NCI-H2227 (cell line): ENCODE results near the gene RBM38.

Experiments
- DNase-seq: peaks from one replicate; lab custom pipeline; 2025; ENCODE audit not compliant: unreplicated experiment; lab: John Stamatoyannopoulos, UW

The RBM38 gene

DNA sequence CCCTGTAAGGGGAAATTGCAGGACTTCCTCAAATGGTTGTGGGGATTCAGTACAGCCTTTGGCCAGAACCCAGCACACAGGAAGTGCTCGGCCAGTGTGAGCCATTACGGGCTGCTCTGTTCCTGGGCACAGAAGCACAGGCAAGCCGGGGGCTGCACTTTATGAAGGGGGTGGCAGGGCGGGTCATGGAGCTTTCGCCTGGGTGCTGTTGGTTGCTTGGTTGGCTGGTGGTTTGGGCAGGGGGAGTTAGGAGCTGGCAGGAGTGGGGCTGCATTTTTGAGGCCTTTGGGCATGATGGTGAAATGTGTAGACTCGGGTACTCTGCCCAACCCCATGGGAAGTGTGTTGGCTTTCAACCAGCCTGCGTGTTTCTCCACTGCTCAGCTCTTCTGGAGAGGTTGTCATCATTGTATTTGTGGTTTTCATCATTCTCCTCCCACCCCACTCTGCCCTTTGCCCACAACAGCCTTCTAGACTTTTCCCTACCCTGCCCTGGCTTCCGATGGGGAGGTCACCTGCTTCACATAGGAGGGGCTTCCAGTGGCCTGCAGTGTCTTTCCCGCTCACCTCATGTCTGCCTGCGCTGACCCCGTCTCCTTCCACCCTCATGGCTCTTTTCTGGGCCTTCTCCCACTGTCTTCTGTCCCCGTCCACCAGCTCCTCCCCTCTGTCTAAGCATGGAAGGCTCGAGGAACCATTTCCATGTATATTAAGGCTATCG, 16.1 kb upstream of the RBM38 start:
- DNase-seq: no peak

DNA sequence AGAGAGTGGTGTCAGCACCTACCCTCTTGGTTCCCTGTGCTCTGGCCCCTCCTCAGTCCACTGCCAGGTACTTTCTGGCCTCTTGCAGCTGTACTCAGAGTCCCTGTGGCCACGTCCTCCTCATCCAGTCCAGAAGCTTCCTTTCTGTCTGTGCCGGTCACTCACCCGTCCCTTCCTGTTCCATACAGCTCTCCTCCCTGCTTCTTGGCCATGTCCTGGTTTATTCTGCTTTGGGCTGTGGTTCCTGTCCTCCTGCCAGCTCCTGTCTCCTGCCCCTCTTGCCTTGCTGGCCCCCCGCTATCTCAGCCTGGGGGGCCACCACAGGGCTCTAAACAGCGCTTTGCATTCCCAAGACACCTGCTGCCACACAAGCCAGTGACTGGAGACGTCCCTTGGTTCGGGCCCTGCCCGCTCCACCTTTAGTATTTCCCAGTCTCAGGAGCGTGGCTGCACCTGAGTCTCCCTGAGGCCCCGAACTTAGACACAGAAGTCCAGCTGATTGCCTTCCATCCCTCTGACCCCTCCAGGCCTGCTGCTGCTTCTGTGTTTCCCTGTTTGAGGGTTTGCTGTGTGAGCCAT, 15.5 kb upstream of the RBM38 start:
- DNase-seq: no peak

DNA sequence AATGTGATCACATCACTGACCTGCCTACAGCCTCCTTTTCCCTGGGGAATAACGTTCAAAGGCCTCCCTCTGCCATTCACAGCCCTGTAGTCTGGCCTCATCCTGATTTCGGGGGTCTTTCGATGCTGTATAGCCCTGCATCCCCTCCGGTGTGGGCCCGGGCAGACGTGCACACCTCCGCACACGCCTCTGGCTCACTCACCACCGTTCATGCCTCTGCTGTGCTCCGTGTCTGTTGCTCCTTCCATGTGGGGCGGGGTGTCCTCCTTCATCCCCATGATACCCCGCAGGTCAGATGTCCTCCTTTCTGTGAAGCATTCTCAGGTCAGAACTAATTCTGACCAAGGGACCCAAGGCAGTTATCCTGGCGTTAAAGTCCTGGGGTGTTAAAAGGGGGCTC, 13.8 kb upstream of the RBM38 start:
- DNase-seq: no peak

DNA sequence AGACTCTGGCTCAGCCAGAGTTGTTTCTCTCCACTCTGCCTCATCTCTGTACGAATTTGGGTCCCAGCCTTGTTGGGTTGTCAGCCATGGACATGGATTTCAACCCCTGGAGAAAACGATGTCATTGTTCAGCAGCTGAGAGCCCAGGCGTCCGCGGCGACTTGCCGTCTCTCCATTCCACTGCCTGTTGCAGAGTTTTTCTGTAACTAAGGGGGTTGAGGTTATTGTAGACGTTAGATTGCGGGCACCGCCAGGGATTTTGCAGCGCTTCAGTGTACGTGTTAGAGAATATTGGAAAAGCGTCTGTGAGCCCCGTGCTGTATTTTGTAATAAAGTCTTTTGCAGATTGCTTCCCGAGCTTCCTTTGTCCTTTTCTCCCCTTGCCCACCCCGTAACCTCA, 13.1 kb upstream of the RBM38 start:
- DNase-seq: no peak

DNA sequence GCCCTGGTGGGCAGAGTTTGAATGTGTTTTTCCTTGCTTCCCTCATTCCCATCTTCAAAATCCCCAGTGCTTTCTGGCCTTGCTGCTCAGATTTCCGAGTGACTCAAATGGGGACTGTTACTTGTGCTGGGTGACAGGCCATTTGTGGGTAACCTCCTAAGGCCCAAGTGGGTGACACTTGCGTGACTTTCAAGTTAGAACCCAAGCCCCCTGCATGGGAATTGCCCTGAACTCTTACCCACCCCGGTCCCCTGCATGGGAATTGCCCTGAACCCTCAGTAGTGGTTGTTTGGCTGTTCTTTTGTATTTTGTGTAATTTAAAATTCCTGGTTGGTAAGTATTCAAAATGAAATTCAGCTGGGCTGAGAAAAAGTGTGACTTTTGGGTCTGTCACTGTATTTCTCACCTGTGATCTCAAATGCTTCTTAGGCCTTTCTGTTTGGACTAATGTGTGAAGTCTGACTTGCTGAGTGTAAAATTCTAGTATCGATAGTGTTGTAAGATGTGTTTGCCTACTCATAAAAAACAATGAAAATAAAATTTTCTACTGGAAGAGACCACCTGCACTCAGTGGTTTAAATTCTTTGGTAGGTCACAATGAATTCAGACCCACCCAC, 12.4 kb upstream of the RBM38 start:
- no peak for DNase-seq

DNA sequence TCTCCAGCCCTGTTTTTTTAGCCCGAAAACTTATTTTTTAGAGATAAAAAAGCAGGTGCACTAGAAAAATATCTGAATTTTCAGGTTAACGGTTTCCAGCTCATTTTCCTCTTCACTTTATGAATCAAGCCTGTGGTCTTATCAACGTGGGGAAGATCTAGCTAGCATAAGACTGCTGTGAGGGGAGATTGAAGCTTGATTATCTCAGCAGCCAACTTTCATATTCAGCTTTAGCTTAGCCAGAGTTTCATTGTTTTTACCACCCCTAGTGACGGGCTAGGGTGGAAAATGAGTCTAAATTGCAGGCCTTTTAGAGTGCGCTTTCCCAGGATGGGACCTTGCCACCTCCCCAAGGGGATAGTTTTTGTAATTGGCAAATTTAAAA, 11.9 kb upstream of the RBM38 start:
- DNase-seq: no peak

GRCh38 chr20:57380081-57380750, 11.0 kb upstream of the RBM38 start:
- no peak for DNase-seq

DNA sequence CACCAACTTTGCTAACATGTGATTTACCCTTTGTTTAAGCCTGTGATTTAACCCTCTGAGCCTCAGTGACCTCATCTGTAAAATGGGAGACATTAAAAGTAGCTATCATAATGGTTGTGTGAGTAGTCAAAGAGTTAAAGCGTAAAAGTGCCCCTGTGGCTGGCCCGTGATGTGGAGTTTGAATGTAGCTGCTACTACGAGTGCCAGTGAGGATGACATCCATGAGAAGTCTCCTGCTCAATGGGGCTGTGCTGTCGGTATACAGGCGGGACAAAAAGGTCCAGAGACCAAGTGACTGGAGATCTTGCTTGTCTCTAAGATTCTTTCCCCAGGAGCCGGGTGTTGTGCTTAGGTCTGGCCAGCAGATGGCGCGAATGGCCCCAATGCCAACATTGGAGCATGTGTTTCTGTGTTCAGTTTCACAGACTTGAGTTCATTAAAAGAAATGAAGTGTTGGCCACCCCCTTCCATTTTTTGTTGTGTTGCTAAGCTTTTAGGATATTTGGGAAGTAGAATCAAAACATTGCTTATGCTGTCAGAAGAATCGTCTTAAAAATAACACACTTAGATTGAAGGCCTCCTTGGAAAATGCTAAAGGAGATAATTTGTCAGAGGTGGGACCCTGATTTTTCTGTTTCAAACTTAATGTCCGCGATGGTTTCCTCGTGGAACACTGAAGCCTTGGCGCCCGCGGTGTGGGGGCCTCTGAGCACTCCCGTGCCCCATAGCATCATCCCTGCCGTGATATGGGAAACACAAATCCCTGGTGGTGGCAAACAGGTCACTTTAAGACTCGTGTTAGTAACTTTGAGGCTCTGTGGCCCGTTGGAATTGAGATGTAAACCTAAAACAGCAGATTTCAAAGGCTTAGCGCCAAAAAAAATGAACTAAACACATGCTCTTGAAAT, 9.3 kb upstream of the RBM38 start:
- peak; percentile 85 for DNase-seq

GRCh38 chr20:57382516-57382915, 8.7 kb upstream of the RBM38 start:
- DNase-seq: no peak

DNA sequence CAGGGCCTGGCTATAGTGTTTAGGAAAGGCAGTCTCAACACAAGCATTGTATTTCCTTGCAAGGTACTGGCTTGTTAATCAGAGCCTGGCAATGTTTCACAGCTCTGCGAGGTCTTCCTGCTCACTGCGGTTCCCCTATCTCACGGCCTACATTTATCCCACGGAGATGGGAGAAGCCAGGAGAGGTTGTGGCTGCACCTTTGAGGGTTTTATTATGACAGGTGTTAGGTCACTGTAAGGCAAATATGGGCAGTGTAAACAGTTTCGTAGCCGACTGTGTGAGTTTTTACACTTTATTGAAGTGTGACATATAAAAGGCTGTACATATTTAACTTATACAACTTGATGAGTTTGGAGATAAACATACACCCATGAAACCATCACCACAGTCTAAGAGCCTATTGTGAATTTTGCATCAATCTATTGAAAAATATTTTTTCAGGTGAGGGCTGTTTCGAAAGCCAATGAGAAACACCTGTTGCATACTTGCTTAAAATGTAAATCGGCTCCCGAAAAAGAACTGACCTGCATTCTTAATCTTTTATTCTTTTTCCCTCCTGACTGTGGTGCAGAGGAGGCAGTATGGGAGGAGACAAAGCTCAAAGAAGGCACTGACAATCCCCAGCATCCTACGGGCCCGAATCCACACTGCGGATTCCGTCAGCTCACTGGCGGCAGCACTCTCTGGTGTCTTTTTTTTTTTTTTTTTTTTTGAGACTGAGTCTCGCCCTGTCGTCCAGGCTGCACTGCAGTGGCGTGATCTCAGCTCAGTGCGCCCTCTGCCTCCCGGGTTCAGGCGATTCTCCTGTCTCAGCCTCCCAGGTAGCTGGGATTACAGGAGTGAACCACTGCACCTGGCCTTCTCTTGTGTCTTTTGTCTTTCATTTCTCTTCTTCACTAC, 7.5 kb upstream of the RBM38 start:
- DNase-seq: no peak

GRCh38 chr20:57384486-57384885, 6.7 kb upstream of the RBM38 start:
- no peak for DNase-seq

DNA sequence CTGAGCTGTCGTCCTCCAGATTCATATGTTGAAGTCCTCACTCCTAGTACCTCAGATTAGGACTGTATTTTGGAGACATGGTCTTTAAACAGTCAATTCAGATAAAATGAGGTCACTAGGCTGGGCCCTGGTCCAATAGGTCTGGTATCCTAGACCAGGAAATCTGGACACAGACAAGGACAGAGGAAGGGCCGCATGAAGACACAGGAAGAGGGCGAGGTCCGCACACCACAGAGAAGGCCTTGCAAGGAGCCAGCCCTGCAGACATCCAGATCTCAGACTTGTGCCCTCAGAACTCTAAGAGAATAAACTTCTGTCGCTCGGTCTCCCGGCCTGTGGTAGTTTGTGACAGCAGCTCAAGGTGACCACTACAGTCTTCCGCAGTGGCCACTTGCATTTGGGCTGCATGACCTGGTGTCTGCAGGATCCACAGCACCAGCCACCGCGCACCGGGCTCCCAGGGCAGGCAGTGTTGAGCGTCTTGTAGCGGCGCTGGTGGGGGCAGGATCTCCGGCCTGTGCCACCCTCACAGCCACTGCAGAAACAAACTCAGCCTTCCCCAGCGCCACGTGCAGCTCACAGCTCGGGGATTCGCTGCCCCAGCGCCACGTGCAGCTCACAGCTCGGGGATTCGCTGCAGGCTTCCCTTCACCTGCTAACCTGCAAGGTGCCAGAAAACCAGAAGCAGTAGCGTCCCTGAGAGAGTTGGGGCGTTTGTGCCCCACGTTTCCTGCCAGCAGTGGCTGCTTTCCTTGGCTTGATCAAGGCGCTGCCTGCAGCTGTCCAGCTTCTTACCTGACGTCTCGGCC, 6.0 kb upstream of the RBM38 start:
- no peak for DNase-seq

DNA sequence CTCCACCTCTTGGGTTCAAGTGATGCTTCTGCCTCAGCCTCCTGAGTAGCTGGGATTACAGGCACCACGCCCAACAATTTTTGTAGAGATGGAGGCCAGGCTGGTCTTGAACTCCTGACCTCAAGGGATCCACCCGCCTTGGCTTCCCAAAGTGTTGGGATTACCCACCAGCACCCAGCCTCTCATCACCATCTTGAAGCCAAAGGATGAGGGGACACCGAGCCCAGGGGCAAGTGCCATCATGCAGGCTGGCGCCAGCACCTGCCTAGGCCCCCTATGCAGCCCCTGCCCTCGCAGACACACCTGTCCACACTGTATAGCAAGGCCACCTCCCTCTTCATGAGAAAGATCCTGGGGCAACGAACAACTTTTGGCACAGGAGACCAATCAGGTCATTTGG, 5.3 kb upstream of the RBM38 start:
- no peak for DNase-seq

DNA sequence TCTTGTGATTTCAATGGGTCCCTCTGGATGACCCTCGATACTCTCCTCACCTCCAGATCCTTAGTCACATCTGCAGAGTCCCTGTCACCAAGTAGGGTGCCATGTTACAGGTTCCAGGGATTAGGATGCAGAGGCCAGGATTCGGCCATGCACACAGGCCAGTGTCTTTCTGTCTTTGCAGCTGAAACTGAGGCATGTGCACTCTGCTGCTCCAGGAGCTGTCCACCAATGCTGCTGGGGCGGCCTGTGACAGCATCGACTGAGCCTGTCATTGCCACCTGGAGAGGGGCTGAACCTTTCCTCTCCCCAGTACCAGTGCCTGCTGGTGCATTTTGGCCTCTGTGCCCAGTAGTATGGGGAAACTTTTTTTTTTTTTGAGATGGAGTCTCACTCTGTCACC, 4.4 kb upstream of the RBM38 start:
- no peak for DNase-seq

DNA sequence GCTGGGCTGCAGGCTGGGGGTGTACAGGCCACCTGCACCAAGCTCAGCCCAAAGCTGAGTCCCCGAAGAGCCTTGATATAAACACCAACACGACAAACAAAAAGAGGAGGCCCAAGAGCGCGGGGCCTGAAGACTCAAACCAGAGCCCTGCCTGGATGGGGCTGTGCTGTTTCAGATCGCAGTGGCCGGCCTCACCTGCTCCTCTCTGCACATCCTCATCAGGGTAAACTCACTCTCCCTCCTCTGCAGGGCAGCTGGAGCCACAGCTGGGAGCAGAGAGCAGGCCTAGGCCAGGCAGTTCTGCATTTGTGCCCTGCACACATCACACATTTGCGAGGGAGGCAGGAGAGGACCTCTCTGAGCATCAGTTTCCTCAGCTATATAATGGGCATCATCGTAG, 3.7 kb upstream of the RBM38 start:
- DNase-seq: no peak

GRCh38 chr20:57387945-57388371, 3.2 kb upstream of the RBM38 start:
- DNase-seq: no peak

DNA sequence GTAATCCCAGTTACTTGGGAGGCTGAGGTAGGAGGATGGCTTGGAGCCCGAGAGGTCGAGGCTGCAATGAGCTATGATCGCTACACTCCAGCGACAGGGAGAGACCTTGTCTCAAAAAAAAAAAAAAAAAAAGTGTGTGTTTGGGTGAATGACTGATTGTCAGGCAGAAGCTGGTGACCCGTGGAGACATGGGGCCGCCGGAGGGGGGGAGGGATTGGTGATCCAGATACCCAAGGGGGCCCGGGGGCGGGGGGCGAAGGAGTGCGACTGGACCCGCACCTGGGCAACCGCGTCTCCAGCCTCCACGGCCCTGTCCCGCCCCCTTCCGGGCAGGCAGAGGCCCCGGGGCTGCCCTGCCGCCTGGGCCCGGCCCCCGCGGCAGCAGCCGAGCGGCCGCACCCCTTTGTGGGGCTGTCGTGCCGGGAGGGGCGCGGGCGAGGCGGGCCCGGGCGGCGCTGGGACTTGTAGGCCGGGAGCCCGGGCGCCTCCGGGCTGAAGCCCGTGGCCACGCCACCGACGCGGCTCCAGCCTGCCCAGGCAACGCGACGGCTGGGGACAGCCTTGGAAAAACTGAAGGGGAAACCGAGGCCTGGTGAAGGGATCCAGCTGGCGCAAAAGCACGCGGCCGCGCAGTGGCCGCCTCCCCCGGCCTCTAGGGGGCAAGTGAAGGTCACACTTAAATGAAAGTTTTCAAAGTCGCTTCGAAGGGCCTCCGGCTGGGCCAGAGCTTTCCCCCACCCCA, 2.1 kb upstream of the RBM38 start:
- peak; percentile 58 for DNase-seq
